HG03558 (cell line): ENCODE data around the gene HDAC9.

ENCODE experiments used
- ATAC-seq: cut with Tn5 transposase; IDR thresholded peaks from one replicate; pipeline ENCODE4 v1.9.1; 2021; ENCODE audit warnings: moderate number of reproducible peaks; ENCODE audit not compliant: unreplicated experiment; ENCODE audit errors: extremely low read depth

The HDAC9 gene

GRCh38 chr7:18866359-18867036 is 370.9 kb downstream of the HDAC9 start:
- ATAC-seq: peak; percentile 66

GRCh38 chr7:18872344-18872743 is 376.8 kb downstream of the HDAC9 start:
- ATAC-seq: no peak

GRCh38 chr7:18873734-18874336 is 378.3 kb downstream of the HDAC9 start:
- no peak for ATAC-seq

- no peak for ATAC-seq
Measured at GRCh38 chr7:18874880-18875279, 379.3 kb downstream of the HDAC9 start.

- no peak for ATAC-seq
Measured at GRCh38 chr7:18877874-18878273, 382.3 kb downstream of the HDAC9 start.

- ATAC-seq: no peak
Measured at GRCh38 chr7:18886832-18887231, 391.3 kb downstream of the HDAC9 start.

- ATAC-seq: no peak
Measured at GRCh38 chr7:18889436-18889835, 393.9 kb downstream of the HDAC9 start.

GRCh38 chr7:18890134-18890533 is 394.6 kb downstream of the HDAC9 start:
- no peak for ATAC-seq

GRCh38 chr7:18890885-18891621 is 395.5 kb downstream of the HDAC9 start:
- no peak for ATAC-seq

GRCh38 chr7:18893156-18893555 is 397.6 kb downstream of the HDAC9 start:
- ATAC-seq: no peak

GRCh38 chr7:18894155-18894554 is 398.6 kb downstream of the HDAC9 start:
- ATAC-seq: no peak

- no peak for ATAC-seq
Measured at GRCh38 chr7:18895456-18895855, 399.9 kb downstream of the HDAC9 start.

GRCh38 chr7:18896343-18896975 is 400.9 kb downstream of the HDAC9 start:
- ATAC-seq: no peak

- no peak for ATAC-seq
Measured at GRCh38 chr7:18900236-18900635, 404.7 kb downstream of the HDAC9 start.

GRCh38 chr7:18900803-18901202 is 405.3 kb downstream of the HDAC9 start:
- no peak for ATAC-seq

- ATAC-seq: no peak
Measured at GRCh38 chr7:18901351-18901750, 405.8 kb downstream of the HDAC9 start.

- ATAC-seq: no peak
Measured at GRCh38 chr7:18901982-18902421, 406.5 kb downstream of the HDAC9 start.

GRCh38 chr7:18902892-18903291 is 407.3 kb downstream of the HDAC9 start:
- no peak for ATAC-seq

- no peak for ATAC-seq
Measured at GRCh38 chr7:18903695-18904094, 408.1 kb downstream of the HDAC9 start.

- ATAC-seq: no peak
Measured at GRCh38 chr7:18905316-18905943, 409.9 kb downstream of the HDAC9 start.
